HG02623 (cell line): ENCODE data around the gene FANK1.
"Not testable (repeated sequence)": the region's sequence is repeated elsewhere in the genome, so short reads cannot be mapped to it uniquely, and the experiment has no call there.

Experiments used
- ATAC-seq: cut with Tn5 transposase; IDR thresholded peaks from one replicate; pipeline ENCODE4 v1.9.1; 2021; ENCODE audit warnings: moderate library complexity; ENCODE audit not compliant: unreplicated experiment

FANK1 gene

DNA sequence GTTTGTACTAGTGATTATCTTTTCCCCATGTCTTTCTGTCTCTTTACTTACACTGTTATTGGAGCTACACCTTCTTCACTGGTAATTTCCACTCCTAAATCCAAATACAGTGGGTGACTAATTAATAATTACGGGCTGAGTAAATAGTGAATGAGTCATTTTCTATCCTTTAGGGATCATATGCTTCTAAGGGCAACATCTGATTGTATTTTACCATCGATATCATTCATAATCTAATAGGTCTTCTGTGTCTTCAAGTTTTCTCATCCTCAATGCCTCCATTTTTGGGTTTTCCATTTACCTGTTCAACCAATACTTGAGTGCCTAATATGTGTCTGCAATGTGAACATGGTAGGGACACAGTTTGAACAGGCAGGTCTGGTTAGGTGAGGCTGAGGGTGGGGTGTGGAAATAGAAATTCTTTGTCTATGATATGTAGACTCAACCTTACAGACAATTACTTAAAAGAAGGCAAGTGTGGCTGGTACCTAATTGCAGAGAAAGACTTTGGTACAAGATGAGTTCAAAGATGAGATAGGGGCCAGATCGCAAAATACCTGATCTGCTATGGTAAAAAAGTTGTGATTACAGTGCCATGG lies 9.4 kb upstream of the FANK1 start:
- ATAC-seq, result no peak

DNA sequence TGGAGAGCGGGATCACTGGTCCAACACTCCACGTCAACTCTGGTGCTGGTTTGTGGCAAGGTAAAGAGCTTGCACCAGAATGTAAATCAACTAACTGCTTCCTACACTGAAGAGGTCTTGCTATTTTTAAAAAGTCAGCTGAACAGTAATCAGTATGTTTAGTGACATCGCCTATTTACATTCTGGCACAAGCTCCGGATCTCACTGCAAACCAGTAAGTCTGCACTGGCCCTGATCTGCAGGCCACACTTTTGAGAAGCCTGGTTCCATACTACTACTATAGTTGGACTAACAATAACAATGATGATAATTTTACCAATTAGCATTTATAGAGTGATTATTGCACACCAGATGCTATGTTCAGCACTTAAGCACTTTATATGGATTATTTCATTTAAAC lies 6.9 kb upstream of the FANK1 start:
- ATAC-seq, result not testable (repeated sequence)

DNA sequence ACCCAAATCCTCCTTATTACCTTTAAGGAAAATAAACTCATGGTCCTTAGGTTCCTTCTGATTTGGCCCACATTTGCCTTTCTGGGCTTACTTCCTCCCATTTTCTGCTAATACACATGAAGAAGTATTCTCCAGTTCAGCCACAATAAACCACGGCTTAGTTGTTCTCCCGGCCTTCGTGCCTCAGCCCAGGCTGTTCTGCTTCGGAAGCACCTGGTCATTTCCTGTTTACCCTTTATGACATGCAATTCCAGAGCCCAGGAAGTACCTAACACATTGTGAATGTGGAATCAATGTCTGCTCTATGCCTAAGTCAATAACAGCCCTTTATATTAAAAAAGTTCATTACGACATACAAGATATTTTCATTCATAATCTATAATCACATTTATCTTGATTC lies 4.0 kb upstream of the FANK1 start:
- not testable (repeated sequence) for ATAC-seq

DNA sequence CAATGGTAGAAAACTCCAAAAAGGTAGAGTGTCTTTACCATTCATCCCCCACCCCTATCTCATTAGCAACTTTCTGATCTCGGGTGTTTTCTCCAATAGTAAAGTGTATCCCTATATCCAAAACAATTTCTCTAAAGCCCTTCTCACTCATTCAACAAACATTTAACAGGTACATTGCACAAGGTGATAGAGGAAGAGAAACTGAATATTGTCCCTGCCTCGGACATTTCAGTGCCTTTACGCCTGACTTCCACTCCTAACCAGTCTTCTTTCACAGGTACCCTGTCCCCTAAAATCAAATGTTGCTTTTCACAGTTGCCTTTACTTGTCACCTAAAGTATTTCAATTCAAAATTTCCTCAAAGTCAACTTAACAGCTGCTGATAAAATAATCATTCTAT lies 2.2 kb upstream of the FANK1 start:
- ATAC-seq, result not testable (repeated sequence)

DNA sequence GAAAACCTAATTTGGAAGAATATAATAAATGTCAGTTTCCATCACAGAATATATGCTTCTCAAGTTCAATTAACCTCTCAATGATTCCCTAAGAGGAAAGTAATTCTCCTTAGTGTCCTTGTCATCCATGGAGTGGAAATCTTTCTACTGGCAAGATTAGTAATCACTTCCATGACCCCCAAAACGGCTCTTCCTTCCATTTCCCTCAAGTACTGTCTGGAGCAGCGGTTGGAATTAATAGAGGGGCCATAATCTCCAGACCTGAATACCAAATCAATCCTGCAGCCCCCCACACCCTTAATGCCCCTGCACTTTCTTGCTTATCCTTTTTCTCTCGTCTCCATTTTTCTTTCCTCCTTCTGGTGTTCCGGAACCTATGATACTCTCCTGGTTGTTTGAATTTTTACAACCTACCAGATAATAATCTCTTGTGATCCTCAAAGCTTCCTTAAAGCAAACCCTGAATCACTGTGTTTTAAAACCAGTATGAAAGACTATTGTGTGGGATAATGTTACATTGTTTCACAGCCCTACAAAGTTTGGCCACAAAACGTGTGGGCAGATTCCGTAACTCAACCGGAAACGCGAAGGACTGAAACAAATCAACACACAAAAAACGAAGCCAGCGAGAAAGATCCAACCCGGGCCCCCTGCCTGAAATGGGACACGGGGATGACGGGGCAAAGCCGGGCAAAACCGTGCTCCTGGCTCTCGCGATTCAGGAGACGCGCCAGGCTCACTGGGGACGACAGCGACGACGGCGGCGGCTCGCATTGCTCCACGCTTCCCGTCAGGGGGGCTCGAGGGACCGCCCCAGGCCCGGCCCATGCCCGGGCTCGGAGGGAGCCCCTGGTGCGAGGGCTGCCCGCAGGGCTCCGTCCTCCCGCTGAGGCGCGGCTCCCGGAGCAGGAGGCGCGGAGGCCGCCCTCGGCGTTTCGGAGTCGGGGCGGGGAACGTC lies 955 bp upstream of the FANK1 start:
- ATAC-seq, result peak; percentile 43

DNA sequence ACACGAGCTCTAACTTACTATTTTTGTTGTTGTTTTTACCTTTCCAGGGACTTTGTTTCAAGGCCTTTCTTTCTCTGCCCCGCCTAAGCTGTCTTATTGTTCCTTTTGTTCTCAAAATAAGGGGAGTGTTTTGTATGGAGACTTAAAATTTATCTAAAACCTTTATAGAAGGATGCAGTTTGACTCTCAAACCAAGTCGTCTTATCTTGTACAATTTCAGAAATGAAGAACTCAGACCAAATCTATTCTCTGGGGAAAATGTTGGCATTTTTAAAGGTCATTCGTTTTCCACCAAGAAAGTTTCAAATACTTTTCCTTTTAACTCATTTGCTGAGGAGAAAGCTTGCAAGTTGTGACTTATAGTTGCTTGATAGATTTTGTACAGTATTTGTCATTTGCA lies 953 bp downstream of the FANK1 start:
- ATAC-seq, result not testable (repeated sequence)

DNA sequence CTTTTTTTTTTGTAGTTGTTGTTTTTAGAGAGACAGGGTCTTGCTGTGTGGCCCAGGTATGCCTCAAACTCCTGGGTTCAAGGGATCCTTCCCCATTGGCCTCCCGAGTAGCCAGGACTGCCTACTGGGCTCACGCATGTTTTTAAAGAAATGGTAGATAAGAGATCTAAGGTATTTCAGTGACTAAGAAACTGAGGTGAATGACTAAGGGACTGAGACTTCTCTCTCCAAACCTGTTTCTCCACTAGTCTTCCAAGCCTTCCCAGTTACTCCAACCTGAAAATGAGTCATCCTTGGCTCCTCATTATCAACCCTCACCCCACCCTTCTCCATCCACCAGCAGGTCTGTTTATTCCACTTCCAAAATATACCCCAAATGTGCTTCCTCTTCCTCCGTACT lies 4.6 kb downstream of the FANK1 start:
- ATAC-seq, result not testable (repeated sequence)

DNA sequence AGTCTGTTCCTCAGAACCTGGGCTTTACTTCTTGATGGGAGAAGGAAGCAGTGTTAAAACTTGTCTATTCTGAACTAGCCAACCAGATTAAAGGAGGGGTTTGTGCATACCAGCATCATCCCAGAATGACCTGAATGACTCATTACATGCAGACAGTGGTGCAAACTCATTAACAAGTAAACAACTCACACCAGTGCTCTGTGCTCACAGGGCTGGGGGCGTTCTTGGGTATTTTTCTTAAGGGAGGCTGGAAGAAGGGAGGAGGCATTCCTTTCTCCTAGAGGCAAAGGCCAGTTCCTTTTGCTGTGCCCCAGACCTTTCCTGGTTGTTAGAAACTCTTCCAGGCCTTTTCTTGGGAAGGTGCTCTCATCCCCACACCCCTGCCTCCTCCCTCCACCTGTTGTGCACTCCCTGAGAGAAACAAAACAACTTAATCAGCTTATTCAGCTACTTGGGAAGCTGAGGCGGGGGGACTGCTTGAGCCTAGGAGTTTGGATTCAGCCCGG lies 6.8 kb downstream of the FANK1 start:
- ATAC-seq, result not testable (repeated sequence)

DNA sequence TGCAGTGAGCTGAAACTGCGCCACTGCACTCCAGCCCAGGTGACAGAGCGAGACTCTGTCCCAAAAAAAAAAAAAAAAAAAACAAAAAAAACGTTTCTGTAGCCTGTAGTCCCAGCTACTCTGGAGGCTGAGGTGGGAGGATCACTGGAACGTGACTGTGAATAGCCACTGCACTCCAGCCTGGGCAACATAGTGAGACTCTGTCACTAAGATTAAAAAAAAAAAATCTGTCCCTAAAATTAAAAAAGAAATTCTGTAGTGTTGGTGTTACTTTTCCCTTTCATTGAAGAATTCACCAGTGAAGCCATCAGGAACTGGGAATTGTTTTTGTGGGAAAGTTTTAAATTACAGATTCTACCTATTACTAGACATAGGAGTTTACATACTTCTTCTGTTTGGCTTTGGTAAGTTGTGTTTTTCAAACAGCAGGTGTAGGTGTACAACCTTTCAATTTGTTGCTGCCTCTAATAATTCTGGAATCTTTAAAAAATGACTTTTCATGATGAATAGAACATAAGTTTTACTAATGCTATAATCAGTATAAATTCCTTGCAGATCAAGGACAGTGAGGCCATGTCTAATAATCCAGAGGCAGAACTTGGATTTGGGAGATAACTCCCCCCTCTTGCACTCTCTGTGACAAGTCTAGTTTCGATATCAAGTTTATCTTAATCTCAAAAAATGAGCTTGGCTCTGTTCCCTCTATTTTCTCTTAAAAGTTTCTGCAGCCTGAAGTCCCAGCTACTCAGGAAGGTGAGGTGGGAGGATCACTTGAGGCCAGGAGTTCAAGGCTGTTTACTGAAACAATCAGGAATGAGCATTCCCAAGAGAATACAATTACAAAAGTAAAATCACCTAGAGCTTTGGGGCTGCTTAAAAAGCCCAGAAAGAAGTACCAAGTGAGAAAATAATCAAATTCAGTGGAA lies 9.0 kb downstream of the FANK1 start:
- not testable (repeated sequence) for ATAC-seq

DNA sequence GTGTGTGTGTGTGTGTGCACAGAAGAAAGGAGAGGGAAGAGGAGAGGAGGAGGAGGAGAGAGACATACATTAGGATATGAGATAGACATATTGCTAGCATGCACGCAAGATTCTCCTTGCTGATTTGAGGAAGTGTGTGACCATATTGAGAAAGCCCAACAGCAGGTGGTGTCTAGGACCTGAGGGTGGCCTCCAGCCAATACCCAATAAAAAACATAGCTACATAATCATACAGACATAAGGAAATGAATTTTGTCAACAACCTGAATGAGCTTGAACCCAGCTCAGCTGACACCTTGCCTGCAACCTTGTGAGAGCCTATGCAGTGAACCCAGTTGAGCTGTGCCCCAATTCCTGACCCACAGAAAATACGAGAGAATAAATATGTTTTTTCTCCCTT lies 11.2 kb downstream of the FANK1 start:
- not testable (repeated sequence) for ATAC-seq

DNA sequence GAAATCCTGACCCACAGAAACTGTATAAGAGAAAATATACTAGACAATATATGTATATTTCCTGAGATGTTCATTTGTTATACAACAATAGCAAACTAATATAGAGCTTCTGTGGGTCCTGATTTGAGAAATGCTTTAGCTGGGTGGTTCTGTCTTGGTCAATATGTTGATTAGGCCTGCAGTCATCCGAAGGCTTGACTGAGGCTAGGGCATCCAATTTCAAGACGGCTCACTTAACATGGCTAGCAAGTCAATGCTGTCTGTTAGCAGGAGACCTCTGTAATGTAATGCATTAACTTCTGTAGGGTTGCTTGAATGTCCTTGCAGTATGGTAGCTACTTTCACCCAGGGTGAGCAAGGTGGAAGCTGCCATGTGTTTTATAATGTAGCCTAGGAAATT lies 12.4 kb downstream of the FANK1 start:
- not testable (repeated sequence) for ATAC-seq

DNA sequence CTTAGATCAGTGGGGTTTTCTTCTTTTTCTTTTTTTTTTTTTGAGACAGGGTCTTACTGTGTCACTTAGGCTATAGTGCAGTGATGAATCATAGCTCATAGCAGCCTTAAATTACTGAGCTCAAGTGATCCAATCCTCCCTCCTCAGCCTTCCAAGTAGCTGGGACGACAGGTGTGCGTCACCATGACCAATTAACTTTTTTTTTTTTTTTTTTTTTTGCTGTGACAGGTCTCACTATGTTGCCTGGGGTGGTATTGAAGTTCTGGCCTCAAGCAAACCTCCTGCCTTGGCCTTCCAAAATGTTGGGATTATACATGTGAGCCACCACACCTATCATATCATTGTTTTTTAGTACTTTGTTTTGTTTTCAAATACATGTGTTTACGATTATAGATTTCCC lies 13.1 kb downstream of the FANK1 start:
- not testable (repeated sequence) for ATAC-seq

DNA sequence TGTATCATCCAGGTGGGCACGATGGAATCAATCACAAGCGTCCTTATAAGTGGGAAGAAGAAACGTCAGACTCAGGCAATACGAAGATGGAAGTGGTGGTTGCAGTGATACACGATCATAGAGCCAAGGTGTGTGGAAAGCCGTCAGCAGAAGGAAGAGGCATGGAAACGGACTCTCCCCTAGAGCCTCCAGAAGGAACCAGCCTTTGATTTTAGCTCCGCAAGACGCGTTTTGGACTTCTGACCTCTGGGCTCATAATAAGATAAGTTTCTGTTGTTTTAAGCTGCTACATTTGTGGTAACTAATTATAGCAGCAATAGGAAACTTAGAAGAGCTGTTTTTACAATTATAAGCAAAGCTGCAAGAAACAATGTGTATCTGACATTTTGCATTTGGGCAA lies 14.8 kb downstream of the FANK1 start:
- no peak for ATAC-seq

DNA sequence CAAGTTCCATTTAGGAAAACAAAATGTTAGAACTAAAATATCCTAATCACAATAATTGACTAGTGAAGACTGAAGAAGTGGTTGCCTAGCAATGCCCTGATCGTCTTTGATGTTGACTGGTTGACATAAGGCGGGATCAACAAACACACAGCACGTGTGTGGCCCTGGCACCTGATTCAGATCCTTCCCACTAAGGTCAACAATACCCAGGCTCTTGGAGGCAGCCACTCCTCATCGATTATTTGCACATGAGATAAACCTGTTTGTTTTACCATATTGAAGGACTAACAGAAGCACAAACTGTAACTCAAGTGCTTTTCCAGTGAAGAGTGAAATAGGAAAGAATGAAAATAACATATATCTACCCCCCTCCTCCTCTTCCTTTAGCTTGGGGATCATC lies 15.6 kb downstream of the FANK1 start:
- ATAC-seq, result no peak

DNA sequence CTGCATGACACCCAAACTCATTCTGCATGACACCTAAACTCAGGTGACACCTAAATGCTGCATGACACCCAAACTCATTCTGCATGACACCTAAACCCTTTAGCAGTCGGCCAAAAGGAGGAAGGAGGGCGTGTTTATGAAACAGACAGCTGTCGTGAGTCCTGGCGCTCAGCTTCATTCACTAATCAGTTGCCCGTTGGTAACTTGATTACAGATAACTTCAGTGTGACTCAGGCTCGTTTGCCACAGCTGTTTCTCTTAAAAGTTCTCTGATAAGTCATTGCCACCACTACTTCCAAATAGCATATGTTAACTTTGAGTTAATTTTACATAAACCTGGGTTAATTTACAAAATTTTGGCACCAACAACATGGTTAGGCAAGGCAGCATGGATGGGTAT lies 16.9 kb downstream of the FANK1 start:
- not testable (repeated sequence) for ATAC-seq

DNA sequence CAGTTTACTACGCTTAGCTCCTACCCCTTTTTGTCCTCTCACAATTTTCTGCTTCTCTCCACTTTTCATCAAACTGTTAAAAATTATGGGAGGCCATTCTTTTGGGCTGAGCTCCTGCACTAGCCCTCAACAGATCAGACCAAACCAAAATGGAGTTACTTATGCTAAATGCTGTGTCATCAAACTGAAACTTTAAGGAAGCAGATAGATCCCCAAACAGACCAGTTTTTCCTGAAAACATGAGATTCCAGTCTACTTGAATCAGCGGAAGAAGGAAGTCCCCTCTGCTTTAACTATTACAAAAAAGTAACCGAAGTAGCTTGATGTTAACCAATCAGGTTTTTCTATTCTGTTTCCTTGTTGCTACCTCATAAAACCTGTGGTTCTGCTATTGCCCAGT lies 20.6 kb downstream of the FANK1 start:
- no peak for ATAC-seq

DNA sequence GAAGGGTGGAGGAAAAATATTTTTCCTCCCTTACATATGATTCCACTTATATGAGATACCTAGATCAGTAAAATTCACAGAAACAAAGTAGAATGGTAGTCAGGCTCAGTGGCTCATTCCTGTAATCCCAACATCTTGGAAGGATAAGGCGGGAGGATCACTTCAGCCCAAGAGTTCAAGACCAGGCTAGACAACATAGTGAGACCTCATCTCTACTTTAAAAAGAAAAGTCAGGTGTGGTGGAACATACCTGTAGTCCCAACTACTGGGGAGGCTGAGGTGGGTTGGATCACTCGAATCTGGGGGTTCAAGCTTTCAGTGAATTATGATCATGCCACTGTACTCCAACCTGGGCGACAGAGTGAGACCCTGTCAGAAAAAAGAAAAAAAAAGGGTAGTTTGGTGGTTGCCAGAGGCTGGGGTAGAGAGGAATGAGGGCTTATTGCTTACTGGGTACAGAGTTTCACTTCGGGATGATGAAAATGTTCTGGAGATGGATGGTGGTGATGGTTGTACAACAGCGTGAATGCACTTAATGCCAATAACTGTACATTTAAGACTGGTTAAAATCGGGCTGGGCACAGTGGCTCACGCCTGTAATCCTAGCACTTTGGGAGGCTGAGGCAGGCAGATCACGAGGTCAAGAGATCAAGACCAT lies 21.5 kb downstream of the FANK1 start:
- not testable (repeated sequence) for ATAC-seq

DNA sequence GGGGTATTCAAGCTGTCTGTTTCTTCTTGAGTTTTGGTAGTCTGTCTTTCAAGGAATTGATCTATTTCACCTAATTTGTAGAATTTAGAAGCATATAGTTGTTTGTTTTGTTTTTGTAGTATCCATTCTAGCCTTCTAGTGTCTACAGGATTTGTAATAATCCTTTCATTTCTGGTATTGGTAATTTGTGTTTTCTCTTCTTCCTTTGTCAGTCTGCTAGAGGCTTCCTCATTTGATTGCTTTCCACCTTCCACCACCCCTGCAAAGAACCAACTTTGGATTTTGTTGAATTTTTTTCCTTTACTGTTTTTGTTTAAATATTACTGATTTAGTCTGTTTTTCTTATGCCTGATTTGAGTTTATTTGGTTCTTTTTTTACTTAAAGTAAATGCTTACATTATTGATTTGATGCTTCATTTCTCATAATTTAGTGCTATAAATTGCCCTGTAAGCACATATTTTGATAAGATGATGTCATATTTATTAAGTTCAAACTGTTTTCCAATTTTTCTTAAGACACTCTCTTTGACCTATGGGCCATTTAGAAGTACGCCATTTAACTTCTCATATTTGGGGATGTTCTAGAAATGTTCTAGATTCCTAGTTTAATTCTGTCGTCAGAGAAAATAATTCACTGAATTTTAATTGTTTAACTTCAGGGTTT lies 25.4 kb downstream of the FANK1 start:
- not testable (repeated sequence) for ATAC-seq

DNA sequence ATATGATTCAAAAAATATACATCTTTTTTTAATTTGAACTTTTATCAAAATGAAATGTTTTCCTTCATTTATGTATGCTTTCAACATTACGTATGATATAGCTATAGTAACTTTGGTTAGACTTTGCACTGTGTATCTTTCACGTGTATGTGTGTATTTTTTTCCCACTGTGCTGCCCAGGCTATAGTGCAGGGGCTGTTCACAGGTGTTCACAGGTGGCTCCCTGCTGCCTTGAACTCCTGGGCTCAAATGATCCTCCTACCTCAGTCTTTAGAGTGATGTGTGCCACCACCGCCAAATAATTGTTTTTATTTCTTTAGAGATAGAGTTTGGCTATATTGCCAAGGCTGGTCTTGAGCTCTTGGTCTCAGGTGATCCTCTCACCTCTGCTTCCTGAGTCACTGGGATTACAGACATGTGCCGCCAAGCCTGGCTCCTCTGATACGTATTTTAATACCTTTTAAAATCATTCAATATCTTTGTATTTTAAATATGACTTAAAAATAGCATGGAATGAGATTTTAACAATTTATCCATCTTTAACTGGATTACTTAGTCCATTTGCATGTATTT lies 29.0 kb downstream of the FANK1 start:
- no peak for ATAC-seq

DNA sequence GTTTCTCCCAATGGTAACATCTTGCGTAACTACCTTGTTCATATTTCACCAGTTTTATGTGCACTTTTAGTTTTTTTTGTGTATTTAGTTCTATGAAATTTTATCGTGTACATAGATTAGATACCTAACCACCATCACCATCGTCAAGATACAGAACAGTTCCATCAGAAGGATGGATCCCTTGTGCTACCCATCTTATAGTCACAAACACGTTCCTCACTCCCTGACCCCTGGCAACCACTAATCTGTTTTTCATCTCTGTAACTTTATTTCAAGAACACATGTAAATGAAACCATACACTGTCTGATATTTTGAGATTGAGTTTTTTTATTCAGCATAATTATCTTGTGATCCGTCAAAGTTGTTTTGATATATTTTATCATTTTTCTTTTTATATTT lies 29.9 kb downstream of the FANK1 start:
- no peak for ATAC-seq
